ENCODE data around the gene PNLIPRP1. TPM values are rescaled to one million over a fixed set of nuclear protein-coding genes. Genes with fewer than 3 reads are reported as not detected.

Gene PNLIPRP1
- total RNA-seq, 1 experiment from 2014 or later, result not detected

Other genes starting within 250 kb of the PNLIPRP1 start
- gene PNLIPRP3, start 163.1 kb upstream of the PNLIPRP1 start, total RNA-seq (2014; rRNA removed; shearing (Covaris generic)), result 0.10 TPM in 1 of 2 replicates, not detected in the other
- not detected in 2 replicates for gene PNLIP, start 45.0 kb upstream of the PNLIPRP1 start, total RNA-seq (2014; rRNA removed; shearing (Covaris generic))
- gene PNLIPRP2, start 30.0 kb downstream of the PNLIPRP1 start, total RNA-seq (2014; rRNA removed; shearing (Covaris generic)), result not detected in 2 replicates
- gene HSPA12A, start 151.6 kb downstream of the PNLIPRP1 start, total RNA-seq (2014; rRNA removed; shearing (Covaris generic)), result 0.79 and 1.3 TPM in 2 replicates

All from SJCRH30 (cell line).